Iris pigment epithelial cell (primary cell): ENCODE results near the gene TGFBR3.
"Not testable (repeated sequence)": the region's sequence is repeated elsewhere in the genome, so short reads cannot be mapped to it uniquely, and the experiment has no call there.

Experiments used
- DNase-seq: peaks from one replicate; pipeline ENCODE4 v3.0.0-alpha.2; 2011; ENCODE audit warnings: low read depth

The TGFBR3 gene

DNA sequence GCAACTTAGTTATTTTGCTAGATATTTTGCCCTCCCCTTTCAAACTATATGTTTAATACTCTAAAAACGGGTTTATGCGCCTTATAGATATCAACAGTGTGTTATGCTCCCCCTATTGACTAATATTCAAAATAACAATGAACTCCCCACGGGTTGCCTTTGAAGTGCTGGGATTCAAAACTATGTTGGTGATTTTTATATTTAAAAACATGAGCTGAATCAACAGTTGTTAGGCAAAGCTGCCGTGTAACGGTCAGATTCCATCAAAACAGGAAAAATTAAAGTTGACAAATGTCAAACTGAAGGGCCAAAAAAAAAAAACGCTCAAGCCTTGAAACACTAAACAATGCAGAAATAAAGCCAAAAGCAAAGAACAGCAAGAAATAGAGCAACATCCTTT lies 2.5 kb downstream of the TGFBR3 start:
- DNase-seq: peak; percentile 58

GRCh38 chr1:91881280-91881679 lies 4.7 kb downstream of the TGFBR3 start:
- DNase-seq: no peak

- no peak for DNase-seq
These were observed 6.2 kb downstream of the TGFBR3 start for GRCh38 chr1:91879733-91880132.

DNA sequence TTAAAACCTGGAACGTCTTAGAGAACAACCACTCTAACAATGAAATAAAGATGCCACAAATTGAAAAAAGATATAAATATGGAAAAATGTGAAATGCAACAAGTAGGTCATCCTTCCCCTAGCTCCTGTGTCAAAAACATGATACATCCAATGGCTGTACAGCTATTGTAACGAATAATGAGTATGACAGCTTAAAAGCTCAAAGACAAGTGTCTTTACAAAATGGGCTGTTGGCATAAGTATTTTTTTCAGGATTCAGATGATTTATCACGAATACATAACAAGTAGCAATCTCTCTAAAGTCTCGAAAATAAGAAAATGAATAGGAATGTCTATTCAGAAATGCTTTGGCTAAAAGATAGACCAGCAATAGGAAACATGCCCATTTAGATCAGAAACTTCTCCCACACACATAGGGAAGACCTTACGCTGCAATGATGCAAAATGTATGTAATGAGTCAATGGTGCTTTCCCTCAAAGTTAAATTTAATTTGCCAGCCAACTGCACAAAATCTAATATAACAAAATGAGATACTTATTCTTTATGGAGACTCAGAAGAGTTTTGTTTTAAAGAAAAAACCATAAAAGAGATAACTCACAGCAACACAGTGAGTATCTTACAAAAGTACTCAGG lies 8.3 kb downstream of the TGFBR3 start:
- no peak for DNase-seq

DNA sequence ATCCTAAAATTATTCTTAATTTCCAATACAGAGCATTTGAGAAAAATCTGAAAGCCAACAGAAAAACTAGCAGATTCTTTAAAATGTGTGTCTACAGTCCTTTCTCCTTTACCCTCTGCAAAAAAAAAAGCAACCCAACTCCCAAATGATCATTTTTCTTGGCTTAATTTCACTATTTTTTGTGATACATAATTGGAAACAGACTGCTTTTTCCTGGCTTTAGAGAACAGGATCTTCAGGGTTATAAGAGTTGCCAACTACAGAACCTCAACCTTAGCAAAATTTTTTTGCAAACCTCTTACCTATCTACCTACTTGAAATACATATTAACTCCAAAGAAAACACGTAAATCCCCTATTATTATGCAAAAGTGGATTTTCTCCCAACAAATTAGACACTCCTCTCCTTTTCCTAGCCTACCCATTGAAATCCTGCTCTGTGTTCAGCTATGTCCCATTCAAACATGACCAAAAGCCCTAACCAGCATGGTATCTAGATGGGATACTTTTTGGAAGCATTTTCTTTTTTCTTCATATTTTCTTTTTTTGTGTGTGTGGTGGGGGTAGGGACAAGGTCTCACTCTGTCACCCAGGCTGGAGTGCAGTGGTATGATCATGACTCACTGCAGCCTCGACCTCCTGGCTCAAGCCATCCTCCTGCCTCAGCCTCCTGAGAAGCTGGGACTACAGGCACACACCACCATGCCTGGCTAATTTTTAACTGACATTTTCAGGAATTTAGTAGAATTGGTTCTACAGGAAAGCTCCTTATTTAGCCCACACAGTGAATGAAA lies 9.0 kb downstream of the TGFBR3 start:
- no peak for DNase-seq

DNA sequence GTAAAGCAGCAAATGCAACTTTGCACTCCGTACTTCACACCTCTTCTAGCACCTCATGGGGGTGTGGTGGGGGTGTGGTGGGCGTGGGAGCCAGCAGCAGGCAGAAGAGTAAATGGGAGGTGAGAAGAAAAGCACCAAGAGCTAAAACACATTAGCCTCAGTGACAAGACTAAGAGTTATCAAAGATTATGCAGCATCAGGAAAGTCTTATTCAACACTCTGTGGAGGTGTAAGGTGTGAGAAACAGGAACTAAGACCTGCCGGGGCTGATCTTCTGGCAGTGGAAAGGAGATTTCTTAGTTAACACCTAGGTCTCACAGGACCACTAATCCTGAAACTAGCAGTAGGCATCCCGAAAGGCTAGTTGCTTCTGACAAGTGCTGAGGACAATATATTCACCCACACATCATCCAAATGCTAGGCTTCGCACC lies 9.9 kb downstream of the TGFBR3 start:
- DNase-seq: no peak

- DNase-seq: no peak
These were observed 11.8 kb downstream of the TGFBR3 start for GRCh38 chr1:91874167-91874566.

- DNase-seq: peak; percentile 35
These were observed 13.3 kb downstream of the TGFBR3 start for GRCh38 chr1:91872559-91873081.

- peak; percentile 23 for DNase-seq
These were observed 14.0 kb downstream of the TGFBR3 start for GRCh38 chr1:91872000-91872399.

GRCh38 chr1:91870322-91870721 lies 15.6 kb downstream of the TGFBR3 start:
- DNase-seq: no peak

GRCh38 chr1:91866425-91866824 lies 19.5 kb downstream of the TGFBR3 start:
- DNase-seq: no peak

- DNase-seq: peak; percentile 70
These were observed 21.8 kb downstream of the TGFBR3 start for GRCh38 chr1:91864017-91864700.

DNA sequence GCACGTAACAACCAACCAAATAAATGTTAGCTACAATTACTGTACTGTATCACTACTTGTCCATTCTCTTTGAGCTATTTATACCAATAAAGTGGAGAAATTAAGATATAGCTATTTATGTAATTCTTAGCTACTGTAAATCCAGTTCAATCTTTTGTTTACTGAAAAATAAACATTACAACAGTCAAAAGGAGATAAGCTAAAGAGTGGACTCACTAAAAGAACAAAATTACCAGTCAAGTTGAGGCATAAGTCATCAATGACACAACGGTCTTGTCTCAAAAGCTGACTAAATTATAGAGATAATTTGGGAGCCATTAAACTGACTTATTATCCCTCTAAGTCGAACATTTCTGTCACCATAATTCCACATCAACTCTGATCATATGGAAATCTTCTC lies 22.5 kb downstream of the TGFBR3 start:
- no peak for DNase-seq

GRCh38 chr1:91862120-91862519 lies 23.8 kb downstream of the TGFBR3 start:
- no peak for DNase-seq

DNA sequence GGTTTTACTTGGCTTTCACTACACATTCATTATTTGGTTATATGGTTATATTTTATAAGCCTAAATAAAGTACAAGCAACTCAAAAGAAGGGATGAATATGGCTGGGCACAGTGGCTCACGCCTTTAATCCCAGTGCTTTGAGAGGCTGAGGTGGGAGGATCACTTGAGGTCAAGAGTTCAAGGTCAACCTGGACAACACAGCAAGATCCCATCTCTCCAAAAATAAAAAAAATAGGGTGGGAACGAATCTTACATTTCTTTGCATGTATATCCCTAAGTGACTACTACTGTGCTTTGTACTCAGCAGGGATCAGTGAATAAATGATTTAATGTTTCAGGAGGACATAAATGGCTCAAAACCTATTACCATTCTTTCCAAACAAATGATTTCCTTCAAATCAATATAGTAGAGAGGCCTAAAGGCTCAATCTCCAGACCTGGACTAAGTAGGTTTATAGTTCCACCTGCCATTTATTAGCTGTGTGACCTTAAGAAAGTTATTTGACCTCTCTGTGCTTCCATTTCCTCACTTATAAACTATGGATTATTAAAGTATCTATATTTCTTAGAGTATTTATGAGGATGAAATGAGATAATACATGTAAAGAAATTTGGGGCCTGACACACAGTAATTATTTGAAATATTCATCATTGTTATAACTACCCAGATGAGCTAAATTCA lies 28.3 kb downstream of the TGFBR3 start:
- no peak for DNase-seq

DNA sequence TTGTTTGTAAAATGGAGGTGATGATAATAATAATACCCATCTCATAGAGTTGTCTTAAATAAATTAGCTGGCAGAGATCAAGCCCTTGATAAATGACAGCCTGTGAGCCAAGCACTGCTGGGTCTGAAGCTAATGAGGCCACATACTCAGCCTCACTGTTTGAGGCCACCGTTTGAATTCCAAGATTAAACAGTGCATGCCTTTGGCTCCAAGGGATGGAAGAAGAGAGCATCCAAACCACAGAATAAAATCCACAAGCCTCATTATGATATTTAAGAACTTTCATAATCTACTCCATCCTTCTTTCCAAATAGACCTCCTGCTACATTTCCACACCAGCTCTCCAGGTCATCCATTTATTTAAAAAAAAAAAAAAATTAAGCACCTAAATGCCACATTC lies 29.0 kb downstream of the TGFBR3 start:
- no peak for DNase-seq

DNA sequence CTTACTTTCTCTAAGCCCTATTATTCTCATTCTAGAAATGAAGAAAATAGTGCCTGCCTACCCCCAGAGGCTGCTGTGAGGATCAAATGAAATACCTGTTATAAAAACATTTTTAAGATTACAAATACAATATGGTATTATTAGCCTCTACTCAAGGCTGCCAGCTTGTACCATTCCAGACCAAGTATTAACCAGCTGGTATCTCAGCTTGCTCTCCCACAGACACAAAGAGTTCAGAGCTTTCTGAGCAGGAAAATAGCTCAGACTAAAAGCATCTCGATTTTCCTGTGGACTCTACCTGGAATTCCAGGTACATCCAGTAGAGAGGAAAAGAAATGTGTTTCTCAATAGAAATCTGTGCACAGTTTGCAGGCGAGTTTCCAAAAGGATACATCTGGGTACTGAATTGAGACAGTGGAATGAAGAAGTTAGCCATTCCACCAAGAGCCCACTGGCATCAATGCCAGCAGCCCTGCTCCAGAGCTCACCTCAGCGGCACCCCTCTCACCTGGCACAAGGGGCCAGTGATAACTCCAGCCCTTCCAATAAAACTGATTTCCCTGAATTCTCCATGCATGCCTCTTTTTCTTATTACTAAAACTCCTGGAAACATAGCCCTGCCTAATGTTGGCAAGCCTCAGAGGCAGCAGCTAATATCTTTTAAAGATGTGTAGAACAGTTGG lies 31.0 kb downstream of the TGFBR3 start:
- no peak for DNase-seq

DNA sequence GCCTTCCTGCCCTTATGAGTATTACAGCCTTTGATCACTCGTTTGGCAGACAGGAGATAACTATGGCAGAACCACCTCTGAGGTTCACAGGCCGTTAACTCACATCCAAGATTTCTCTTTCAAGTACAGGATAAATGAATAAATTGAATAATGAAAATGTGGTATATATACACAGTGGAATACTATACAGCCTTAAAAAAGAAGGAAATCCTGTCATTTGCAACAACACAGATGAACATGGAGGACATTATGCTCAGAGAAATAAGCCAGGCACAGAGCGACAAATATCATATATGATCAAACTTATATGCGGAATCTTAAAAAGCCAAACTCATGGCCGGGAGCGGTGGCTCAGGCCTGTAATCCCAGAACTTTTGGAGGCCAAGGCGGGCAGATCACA lies 32.6 kb downstream of the TGFBR3 start:
- no peak for DNase-seq

DNA sequence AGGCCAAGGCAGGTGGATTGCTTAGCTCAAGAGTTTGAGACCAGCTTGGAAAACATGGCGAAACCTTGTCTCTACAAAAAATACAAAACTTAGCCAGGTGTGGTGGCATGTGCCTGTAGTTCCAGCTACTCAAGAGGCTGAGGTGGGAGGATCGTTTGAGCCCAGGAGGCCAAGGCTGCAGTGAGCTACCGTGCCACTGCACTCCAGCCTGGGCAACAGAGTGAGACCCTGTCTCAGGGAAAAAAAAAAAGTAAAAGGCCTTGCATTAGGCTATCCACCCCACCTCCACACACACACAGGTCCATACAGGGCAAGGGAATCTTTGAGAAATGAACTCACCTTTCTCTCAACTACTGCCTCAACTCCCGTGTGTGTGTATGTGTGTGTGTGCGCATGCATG lies 33.9 kb downstream of the TGFBR3 start:
- not testable (repeated sequence) for DNase-seq

DNA sequence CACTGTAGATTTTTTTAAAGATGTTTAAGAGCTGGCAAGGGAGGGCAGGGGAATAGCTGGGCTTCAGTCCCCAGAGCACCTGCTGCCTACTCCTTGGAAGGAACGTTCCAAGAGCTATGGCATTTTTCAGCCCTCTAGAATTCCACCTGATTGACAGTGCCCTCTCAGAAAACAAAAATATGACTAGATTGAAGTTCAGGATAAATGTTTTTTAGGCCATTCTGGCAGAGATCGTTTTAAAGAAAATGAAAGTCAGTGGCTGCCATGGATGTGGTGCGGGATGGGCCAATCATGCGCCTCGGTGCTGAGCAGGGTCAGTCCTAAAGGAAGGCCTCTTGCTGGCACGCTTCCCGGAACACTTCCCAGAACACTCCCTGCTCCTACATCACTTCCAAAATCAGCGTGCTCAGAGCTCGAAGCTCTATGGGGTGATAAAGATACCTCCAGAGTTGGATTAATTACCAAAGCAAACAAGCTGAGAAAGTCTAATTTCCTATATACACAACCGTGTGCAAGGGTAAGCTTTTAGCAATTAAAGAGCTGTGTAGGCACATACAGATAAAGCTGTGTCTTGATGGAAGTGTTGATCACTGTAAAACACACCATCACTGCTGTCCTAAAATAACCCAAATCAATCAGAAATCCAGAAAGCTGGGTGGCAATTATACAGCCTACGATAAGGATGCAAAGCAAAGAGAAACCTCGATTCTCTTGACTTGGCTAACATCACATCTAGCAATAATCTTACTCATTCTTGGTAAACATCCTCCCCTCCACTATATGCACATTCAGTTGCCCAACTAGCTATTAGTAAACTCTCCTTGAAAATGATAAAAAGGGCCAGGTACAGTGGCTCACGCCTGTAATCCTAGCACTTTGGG lies 34.6 kb downstream of the TGFBR3 start:
- DNase-seq: peak; percentile 74

- DNase-seq: no peak
These were observed 35.2 kb downstream of the TGFBR3 start for GRCh38 chr1:91850708-91851107.
